Regular cardiac myocyte (primary cell): ENCODE measurements around the gene BOLA2. TPM values are rescaled to one million over a fixed set of nuclear protein-coding genes. Genes with fewer than 3 reads are reported as not detected.

Experiments used
- total RNA-seq: library from RNA; depleted of rRNA; stranded (reverse); fragments of >200 nt; gene quantifications from 2 replicates; pipeline ENCODE4 v1.2.3, GENCODE V29; 2014

BOLA2 gene
- total RNA-seq = 29.9 and 50.0 TPM in 2 replicates

DNA sequence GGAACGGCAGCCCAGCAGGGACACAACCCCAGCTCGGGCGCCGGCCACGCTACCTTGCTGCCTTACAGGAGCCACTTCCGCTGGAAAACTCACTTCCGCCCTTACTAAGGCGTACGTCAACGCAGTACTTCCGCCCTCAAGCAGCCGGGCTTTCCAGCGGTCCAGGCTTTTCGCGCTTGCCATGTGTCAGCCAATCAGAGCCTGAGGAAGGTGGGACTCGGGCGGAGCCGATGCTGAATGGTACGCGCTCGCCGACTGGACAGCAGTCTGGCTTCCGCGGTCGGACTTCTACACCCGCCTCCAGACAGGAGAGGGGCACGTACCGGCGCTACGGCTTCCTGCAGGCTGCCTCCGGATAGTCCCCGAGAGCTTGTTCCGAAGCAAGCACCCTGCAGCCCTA, at the start of gene BOLA2, which contains the start of gene SLX1B:
TSS of gene BOLA2 (minus strand) at position 83 of the 400 bp plus-strand sequence. CDS start 98 bp downstream, outside the sequence.
TSS of gene SLX1B (plus strand) at position 265 of the 400 bp plus-strand sequence.

DNA sequence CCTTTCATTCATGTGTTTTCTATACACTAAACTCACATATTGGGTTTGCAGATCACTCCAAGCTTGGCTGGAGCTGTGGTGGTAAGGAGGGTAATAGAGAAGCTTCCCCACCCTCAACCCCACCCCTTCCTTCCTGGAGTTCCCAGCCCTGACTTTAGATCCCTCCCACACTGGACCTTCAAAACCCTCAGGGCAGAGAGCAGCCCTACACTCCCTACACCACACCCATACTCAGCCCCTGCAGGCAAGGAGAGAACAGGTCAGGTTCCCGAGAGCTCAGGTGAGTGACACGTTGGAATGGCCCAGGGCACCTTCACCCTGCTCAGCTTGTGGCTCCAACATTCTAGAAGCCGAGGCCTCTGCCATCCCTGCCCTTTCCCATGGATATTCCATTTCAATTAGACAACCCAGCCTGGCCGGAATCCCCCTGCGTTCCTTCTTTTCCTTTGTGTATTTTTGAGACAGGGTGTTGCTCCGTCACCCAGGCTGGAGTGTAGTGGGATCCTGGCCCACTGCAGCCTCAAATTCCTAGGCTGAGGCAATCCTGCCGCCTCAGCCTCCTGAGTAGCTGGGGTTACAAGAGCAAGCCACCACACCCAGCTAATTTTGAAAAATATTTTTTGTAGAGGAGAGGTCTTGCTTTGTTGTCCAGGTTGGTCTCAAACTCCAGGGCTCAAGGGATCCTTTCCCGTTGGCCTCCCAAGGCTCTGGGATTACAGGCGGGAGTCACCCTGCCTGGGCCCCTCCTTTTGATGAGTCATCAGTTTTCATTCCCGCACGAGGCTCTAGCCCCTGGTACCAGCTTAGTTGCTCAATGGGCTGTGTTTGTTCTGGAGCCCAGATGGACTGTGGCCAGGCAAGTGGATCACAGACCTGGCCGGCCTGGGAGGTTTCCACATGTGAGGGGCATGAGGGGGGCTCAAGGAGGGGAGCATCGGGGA, 5.8 kb upstream of the BOLA2 start, which contains the start of gene SULT1A4:
TSS of gene SULT1A4 (plus strand) at position 208 of the 941 bp plus-strand sequence. CDS start 1,473 bp downstream, outside the sequence.

Other genes with a start within 250 kb of the BOLA2 start
- gene NPIPB11, start 47.6 kb downstream of the BOLA2 start, total RNA-seq = 0.28 and 1.7 TPM in 2 replicates
- gene SLX1B, start 182 bp upstream of the BOLA2 start, total RNA-seq = 11.0 and 20.7 TPM in 2 replicates
- 1.7 and 2.3 TPM in 2 replicates for gene SULT1A4, start 5.6 kb upstream of the BOLA2 start, total RNA-seq
- gene NPIPB12, start 52.1 kb upstream of the BOLA2 start, total RNA-seq = 5.4 and 13.5 TPM in 2 replicates
- not detected in 2 replicates for gene SPN, start 208.9 kb upstream of the BOLA2 start, total RNA-seq
- gene QPRT, start 224.8 kb upstream of the BOLA2 start, total RNA-seq = 10.9 and 22.8 TPM in 2 replicates